ENCODE results near the gene EML6.
"Not testable (repeated sequence)": the region's sequence is repeated elsewhere in the genome, so short reads cannot be mapped to it uniquely, and the experiment has no call there.

The EML6 gene

GRCh38 chr2:54838585-54839035 lies 115.1 kb downstream of the EML6 start:
- no peak overlapping the region for H3K9ac ChIP-seq (ENCODE audit: low read depth, low read length, poor library complexity, severe bottlenecking)
- no peak overlapping the region for H2AFZ ChIP-seq (ENCODE audit: low read length)

GRCh38 chr2:54839461-54840255 lies 116.2 kb downstream of the EML6 start:
- no peaks in the 10 kb centered on the region for H3K9me2 ChIP-seq (replicated peaks; ENCODE audit: low read depth, low read length)
- no peaks in the 10 kb centered on the region for H3K27me3 ChIP-seq (ENCODE audit: insufficient read depth, low read length, poor library complexity, severe bottlenecking)
- H3K4me1 ChIP-seq (ENCODE audit: insufficient read depth, low read length, poor library complexity, severe bottlenecking) = no peaks in the 10 kb centered on the region
- no peak overlapping the region for H3K4me2 ChIP-seq (ENCODE audit: low read depth, low read length, poor library complexity, severe bottlenecking)
- TF ChIP-seq CTCF (conservative IDR thresholded peaks at IDR 0.05; ENCODE audit: low read length) (no peak), EZH2phosphoT487 (IDR thresholded peaks at IDR 0.05; ENCODE audit: borderline replicate concordance) (no peak)
- no peaks in the 10 kb centered on the region for H4K20me1 ChIP-seq (ENCODE audit: insufficient read depth, low read length, poor library complexity, severe bottlenecking)
- no peaks in the 10 kb centered on the region for H3K36me3 ChIP-seq (ENCODE audit: insufficient read depth, low read length)
- no peaks in the 10 kb centered on the region for H3K9me3 ChIP-seq (ENCODE audit: insufficient read depth, low read depth, low read length)
- H3K79me2 ChIP-seq (ENCODE audit: insufficient read depth, low read length) = no peaks in the 10 kb centered on the region
- H2AFZ ChIP-seq (ENCODE audit: low read length) = no peak overlapping the region
- H3F3A ChIP-seq (ENCODE audit: low read depth) = no peaks in the 10 kb centered on the region
- H3K9ac ChIP-seq (ENCODE audit: low read depth, low read length, poor library complexity, severe bottlenecking) = no peak overlapping the region
- H3K4me3 ChIP-seq (ENCODE audit: low read length, poor library complexity, severe bottlenecking) = no peak overlapping the region

More at GRCh38 chr2:54838585-54839035, 115.1 kb downstream of the EML6 start:
- H3K4me3 ChIP-seq (ENCODE audit: low read length, poor library complexity, severe bottlenecking) = no peak overlapping the region
- no peaks in the 10 kb centered on the region for H3K79me2 ChIP-seq (ENCODE audit: insufficient read depth, low read length)
- H3F3A ChIP-seq (ENCODE audit: low read depth) = no peaks in the 10 kb centered on the region
- no peaks in the 10 kb centered on the region for H3K9me3 ChIP-seq (ENCODE audit: insufficient read depth, low read depth, low read length)
- H3K9me2 ChIP-seq (replicated peaks; ENCODE audit: low read depth, low read length) = no peaks in the 10 kb centered on the region
- H4K20me1 ChIP-seq (ENCODE audit: insufficient read depth, low read length, poor library complexity, severe bottlenecking) = no peaks in the 10 kb centered on the region
- TF ChIP-seq CTCF (conservative IDR thresholded peaks at IDR 0.05; ENCODE audit: low read length) = peak; percentile 96
- no peak for TF ChIP-seq EZH2phosphoT487 (IDR thresholded peaks at IDR 0.05; ENCODE audit: borderline replicate concordance)
- H3K27me3 ChIP-seq (ENCODE audit: insufficient read depth, low read length, poor library complexity, severe bottlenecking) = no peaks in the 10 kb centered on the region
- H3K4me1 ChIP-seq (ENCODE audit: insufficient read depth, low read length, poor library complexity, severe bottlenecking) = no peaks in the 10 kb centered on the region
- H3K4me2 ChIP-seq (ENCODE audit: low read depth, low read length, poor library complexity, severe bottlenecking) = no peak overlapping the region
- H3K36me3 ChIP-seq (ENCODE audit: insufficient read depth, low read length) = no peaks in the 10 kb centered on the region

GRCh38 chr2:54840559-54841468 lies 117.4 kb downstream of the EML6 start:
- no peaks in the 10 kb centered on the region for H3K9me2 ChIP-seq (replicated peaks; ENCODE audit: low read depth, low read length)

GRCh38 chr2:54841500-54841899 lies 118.0 kb downstream of the EML6 start:
- H3K4me2 ChIP-seq (ENCODE audit: low read depth, low read length, poor library complexity, severe bottlenecking); H3K4me1 ChIP-seq (ENCODE audit: insufficient read depth, low read length, poor library complexity, severe bottlenecking); H3F3A ChIP-seq (ENCODE audit: low read depth); H3K79me2 ChIP-seq (ENCODE audit: insufficient read depth, low read length); H4K20me1 ChIP-seq (ENCODE audit: insufficient read depth, low read length, poor library complexity, severe bottlenecking); H3K9ac ChIP-seq (ENCODE audit: low read depth, low read length, poor library complexity, severe bottlenecking); H3K9me2 ChIP-seq (replicated peaks; ENCODE audit: low read depth, low read length); H2AFZ ChIP-seq (ENCODE audit: low read length); H3K4me3 ChIP-seq (ENCODE audit: low read length, poor library complexity, severe bottlenecking); H3K9me3 ChIP-seq (ENCODE audit: insufficient read depth, low read depth, low read length); H3K36me3 ChIP-seq (ENCODE audit: insufficient read depth, low read length); H3K27me3 ChIP-seq (ENCODE audit: insufficient read depth, low read length, poor library complexity, severe bottlenecking): not testable (repeated sequence)

More at GRCh38 chr2:54840559-54841468, 117.4 kb downstream of the EML6 start:
- Histone ChIP-seq H3K4me2 (ENCODE audit: low read depth, low read length, poor library complexity, severe bottlenecking) (no peak overlapping the region), H3K9ac (ENCODE audit: low read depth, low read length, poor library complexity, severe bottlenecking) (no peak overlapping the region), H3F3A (ENCODE audit: low read depth) (no peaks in the 10 kb centered on the region), H3K79me2 (ENCODE audit: insufficient read depth, low read length) (no peaks in the 10 kb centered on the region), H3K36me3 (ENCODE audit: insufficient read depth, low read length) (no peaks in the 10 kb centered on the region), H3K9me3 (ENCODE audit: insufficient read depth, low read depth, low read length) (no peaks in the 10 kb centered on the region), H3K4me3 (ENCODE audit: low read length, poor library complexity, severe bottlenecking) (no peak overlapping the region), H3K27me3 (ENCODE audit: insufficient read depth, low read length, poor library complexity, severe bottlenecking) (no peaks in the 10 kb centered on the region), H3K4me1 (ENCODE audit: insufficient read depth, low read length, poor library complexity, severe bottlenecking) (no peaks in the 10 kb centered on the region), H2AFZ (ENCODE audit: low read length) (no peak overlapping the region), H4K20me1 (ENCODE audit: insufficient read depth, low read length, poor library complexity, severe bottlenecking) (no peaks in the 10 kb centered on the region)
- TF ChIP-seq EZH2phosphoT487 (IDR thresholded peaks at IDR 0.05; ENCODE audit: borderline replicate concordance) = no peak
- no peak for TF ChIP-seq CTCF (conservative IDR thresholded peaks at IDR 0.05; ENCODE audit: low read length)
